Measurements from ENCODE around the gene SEC24C.
"Not testable (repeated sequence)": the region's sequence is repeated elsewhere in the genome, so short reads cannot be mapped to it uniquely, and the experiment has no call there.

SEC24C gene

DNA sequence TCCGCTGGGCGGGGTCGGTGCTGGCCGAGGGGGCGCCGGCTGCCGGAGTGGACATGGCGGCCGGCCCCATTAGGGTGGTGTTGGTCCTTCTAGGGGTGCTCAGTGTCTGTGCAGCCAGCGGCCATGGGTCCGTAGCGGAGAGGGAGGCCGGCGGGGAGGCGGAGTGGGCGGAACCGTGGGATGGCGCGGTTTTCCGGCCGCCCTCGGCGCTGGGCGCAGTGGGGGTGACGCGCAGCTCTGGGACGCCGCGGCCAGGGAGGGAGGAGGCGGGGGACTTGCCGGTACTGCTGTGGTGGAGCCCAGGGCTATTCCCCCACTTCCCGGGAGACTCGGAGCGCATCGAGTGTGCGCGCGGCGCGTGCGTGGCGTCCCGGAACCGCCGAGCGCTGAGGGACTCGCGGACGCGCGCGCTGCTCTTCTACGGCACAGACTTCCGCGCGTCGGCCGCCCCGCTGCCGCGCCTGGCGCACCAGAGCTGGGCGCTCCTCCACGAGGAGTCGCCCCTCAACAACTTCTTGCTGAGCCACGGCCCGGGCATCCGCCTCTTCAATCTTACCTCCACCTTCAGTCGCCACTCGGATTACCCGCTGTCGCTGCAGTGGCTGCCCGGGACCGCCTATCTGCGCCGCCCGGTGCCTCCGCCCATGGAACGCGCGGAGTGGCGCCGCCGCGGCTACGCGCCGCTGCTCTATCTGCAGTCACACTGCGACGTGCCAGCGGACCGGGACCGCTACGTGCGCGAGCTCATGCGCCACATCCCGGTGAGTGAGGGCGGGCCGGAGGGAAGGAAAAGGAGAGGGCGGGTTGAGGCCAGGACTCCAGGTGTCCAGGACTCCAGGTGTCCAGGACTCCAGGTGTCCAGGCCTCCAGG lies 28.3 kb downstream of the SEC24C start:
- DNase-seq (ENCODE audit: low read depth, low spot score) = peak; percentile 93

DNA sequence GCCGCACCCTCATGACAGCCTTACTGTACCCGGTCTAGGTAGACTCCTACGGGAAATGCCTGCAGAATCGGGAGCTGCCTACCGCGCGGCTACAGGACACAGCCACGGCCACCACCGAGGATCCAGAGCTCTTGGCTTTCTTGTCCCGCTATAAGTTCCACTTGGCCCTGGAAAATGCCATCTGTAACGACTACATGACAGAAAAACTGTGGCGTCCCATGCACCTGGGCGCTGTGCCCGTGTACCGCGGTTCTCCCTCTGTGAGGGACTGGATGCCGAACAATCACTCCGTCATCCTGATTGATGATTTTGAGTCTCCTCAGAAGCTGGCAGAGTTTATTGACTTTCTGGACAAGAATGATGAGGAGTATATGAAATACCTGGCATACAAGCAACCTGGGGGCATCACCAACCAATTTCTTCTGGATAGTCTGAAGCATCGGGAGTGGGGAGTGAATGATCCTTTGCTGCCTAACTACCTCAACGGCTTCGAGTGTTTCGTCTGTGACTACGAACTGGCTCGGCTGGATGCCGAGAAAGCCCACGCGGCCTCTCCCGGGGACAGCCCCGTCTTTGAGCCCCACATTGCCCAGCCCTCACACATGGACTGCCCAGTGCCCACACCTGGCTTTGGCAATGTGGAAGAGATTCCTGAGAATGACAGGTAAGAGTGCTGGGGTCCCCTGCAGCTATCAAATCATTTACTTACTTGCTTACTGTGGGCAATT lies 29.1 kb downstream of the SEC24C start:
- peak; percentile 46 for DNase-seq (ENCODE audit: low read depth, low spot score)

DNA sequence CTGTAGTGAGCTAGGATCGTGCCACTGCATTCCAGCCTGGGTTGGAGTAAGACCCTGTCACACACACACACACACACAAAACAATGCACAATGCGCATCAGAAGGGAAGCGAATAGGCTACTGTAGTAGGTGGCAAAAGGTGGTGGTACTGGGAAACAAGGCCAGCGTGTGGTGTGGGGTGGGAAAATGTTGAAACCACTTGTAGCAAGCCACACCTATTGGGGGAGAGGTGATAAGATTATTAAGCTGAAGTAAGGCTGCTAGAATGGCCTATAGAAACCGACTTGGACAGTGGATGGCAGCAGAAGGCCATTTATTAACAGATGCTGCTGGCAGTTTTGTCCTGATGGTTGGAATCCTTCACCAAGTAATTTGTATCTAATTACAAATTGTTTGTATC lies 30.5 kb downstream of the SEC24C start:
- DNase-seq (ENCODE audit: low read depth, low spot score) = peak; percentile 20

DNA sequence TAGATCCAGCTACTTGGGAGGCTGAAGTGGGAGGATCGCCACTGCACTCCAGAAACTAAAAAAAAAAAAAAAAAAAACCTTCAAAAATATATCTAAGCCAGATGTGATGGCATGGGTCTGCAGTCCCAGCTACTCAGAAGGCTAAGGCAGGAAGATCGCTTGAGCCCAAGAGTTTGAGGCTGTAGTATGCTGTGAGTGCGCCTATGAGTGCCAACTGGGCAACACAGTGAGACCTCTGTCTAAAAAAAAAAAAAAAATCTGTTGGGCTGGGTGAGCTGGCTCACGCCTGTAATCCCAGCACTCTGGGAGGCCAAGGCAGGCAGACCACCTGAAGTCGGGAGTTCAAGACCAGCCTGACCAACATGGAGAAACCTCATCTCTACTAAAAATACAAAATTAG lies 34.8 kb downstream of the SEC24C start:
- DNase-seq (ENCODE audit: low read depth, low spot score) = no peak

DNA sequence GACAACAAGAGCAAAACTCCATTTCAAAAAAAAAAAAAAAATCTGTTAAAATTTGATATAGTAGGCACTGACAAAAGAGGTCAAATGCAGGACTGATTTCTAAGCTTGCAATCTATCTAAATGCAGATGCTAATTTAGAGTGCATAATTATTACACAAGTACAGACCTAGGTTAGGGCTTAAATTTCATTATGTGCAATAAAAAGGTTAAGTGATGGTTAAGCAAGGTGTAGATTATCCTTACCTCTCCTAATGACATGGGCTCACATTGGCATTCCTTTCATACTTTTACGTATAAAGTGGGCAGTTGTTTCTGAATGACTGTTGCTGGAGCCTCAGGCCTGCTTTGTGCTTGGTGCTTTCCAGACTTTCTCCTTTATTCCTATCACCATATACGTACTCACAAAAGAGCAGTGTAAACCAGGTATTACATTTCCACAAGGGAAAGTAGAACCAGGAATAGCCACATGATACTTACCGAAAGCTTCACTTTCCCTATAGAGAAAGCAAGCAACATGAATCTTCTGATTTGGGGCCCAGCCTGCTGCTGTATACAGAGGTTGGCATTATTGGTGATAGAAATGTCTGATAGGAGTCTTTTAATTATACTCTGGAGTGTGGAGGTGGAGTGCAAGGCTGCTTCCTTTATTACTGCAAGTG lies 35.5 kb downstream of the SEC24C start:
- DNase-seq (ENCODE audit: low read depth, low spot score) = no peak

DNA sequence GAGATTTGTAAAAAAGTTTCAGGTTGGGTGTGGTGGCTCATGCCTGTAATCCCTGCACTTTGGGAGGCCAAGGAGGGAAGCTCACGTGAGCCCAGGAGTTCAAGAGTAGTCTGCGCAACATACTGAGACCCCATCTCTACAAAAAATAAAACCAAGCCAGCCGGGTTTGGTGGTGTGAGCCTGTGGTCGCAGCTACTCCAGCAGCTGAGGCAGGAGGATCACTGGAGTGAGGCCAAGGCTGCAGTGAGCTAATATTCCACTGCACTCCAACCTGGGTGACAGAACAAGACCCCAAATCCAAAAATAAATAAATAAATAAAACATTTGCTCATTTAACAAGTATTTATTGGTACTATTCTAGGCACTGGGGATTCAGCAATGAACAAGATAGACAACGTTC lies 36.1 kb downstream of the SEC24C start:
- no peak for DNase-seq (ENCODE audit: low read depth, low spot score)

DNA sequence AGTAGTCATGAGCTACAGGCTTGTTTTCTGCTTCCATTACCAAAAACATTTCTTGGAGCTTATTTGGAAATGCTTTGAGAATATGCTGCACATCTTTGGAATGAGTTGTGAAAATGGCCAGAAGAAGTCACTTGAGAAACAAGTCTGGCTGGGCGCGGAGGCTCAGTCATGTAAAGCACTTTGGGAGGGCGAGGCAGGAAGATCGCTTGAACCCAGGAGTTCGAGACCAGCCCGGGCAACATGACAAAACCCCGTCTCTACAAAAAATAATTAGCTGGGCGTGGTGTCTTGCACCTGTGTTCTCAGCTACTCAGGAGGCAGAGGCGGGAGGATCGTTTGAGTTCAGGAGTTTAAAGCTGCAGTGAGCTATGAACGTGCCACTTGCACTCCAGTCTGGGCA lies 36.8 kb downstream of the SEC24C start:
- DNase-seq (ENCODE audit: low read depth, low spot score) = no peak

DNA sequence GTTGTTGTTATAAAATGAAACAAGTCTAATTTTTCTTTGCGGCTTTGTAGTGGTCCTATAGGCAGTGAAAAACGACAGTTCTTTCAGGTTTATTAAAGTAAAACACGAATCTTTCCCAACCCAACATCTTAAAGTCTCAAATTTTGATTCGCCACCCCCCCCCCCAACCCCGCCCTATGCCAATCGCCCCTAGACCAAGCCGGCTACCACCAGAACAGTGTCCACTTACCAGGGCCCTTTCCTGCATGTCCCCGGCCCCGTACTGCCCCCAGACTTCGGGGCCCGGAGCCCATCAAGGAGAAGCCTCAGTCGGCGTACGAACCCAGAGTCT lies 37.3 kb downstream of the SEC24C start:
- DNase-seq (ENCODE audit: low read depth, low spot score) = no peak

DNA sequence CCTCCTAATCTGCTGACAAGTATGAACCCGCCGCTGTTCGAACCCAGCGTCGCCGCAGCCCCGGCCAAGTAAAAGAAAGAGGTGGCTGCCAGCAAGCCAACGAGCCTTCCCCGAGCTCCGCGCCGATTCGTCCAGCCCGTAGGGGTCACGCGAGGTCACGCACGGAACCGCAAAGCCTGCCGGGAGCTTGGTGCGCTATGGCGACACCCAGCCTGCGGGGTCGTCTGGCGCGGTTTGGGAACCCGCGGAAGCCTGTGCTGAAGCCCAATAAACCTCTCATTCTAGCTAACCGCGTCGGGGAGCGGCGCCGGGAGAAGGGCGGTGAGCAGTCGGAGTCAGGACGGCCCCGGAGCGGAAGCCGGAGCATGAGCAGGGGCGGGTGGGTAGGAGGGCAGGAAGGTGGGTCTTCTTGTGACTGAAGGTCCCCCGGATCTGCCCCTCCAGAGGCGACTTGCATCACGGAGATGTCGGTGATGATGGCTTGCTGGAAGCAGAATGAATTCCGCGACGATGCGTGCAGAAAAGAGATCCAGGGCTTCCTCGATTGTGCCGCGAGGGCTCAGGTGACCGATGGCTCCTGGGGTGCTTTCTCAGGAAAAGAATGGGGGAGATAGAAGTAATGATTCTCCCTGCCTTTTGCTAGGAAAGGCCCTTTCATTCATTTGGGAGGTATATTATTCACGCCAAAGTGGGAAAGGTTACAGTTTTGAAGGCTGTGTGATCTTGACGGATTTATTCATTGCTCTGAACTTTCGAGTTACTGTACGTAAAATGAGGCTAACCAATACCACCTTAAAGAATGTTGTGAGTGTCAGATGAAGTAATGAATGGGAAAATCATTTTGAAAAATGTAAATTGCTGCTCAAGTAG lies 37.9 kb downstream of the SEC24C start, which contains the start of gene CHCHD1:
TSS of gene CHCHD1 (plus strand) at position 170 of the 870 bp plus-strand sequence. CDS start at position 198, 28 bp downstream.
- peak; percentile 95 for DNase-seq (ENCODE audit: low read depth, low spot score)

DNA sequence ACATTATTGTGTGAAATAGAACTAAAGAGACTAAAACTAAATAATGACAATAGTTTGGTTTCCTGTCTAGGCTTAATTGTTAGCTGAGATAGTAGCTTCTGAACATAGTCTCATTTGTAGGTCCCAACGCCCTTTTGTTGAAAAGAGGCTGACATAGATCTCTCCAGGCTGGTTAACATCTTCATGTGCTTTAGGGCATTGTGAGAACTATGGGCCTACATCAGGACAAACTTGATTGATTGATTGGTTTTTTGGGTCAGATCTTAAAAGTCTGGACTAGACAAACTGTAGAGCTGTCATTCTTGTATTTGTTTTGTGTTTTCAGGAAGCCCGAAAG lies 38.5 kb downstream of the SEC24C start:
- DNase-seq (ENCODE audit: low read depth, low spot score) = no peak

DNA sequence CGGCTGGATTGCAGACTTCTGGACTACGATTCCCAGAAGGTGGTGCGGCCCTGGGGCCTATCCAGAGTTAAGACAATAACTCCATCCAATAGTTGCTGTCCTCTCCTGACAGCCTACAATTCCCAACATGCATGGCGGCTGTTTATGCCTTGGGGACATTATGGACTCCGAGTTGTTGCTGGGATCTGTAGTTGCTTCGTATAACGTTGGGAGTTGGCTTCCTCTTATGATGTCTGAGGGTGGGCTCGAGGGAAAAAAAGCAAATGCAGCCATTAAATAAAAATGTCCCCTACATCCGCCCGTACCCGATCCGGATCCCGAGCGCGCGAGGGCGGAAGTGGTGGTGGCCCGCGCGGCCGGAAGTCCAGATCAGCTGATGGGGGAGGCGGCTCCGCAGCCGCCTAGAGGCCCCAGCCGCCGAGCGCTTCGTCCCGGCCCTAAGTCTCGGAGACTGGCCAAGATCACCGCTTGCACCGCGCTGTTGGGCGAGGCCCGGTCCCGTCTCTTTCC lies 41.1 kb downstream of the SEC24C start, which contains the start of gene ZSWIM8:
TSS of gene ZSWIM8 (plus strand) at position 396 of the 510 bp plus-strand sequence. CDS start 273 bp downstream, outside the sequence.
- DNase-seq (ENCODE audit: low read depth, low spot score) = peak; percentile 95

DNA sequence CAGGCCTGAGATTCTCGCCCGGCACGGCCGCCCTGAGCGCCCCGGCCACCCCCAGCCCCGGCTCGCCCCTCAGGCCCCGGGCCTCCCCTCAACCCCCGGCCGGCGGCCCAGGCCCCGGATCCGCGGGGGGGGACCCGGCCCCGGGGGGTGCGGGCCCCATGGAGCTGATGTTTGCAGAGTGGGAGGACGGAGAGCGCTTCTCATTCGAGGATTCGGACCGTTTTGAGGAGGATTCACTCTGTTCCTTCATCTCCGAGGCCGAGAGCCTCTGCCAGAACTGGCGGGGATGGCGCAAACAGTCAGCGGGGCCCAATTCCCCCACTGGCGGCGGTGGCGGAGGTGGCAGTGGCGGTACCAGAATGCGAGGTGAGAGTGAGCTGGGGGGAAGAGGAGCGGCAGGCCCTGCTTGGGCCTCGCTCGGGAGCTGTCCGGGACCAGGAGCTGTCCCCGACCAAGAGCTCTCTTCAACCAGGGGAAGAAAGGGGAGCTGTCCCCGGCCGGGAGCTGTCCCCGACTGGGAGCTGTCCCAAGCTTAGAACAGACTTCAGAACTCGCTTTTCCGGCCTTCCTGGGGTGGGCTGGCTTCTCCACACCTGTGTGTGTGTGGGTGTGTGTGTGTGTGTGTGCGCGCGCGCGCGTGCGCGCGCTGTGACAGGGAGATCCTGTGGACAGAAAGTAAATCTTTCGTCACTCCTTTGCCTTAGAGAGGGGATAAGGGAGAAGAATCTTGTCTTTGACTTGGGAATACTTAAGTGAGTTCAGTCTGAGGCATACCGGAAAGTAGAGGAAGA lies 41.7 kb downstream of the SEC24C start:
- peak; percentile 81 for DNase-seq (ENCODE audit: low read depth, low spot score)

DNA sequence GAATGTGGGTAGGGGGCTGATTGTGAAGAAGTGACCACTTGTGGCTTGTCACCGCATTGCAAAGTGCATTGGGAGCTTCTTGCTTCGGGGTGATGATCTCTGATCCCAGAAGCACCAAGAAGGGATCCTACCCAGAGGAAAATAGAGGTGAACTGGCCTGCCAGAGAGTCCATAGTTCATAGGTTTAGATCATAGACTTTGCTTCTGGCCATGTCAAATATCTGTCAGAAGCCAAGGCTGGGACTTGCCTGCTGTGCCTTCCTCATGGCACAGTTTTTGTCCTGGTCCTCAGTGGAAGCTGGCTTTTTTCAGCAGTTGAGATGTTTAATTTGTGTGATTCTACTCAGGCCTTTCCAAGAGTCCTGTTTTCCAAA lies 42.3 kb downstream of the SEC24C start:
- DNase-seq (ENCODE audit: low read depth, low spot score) = no peak

DNA sequence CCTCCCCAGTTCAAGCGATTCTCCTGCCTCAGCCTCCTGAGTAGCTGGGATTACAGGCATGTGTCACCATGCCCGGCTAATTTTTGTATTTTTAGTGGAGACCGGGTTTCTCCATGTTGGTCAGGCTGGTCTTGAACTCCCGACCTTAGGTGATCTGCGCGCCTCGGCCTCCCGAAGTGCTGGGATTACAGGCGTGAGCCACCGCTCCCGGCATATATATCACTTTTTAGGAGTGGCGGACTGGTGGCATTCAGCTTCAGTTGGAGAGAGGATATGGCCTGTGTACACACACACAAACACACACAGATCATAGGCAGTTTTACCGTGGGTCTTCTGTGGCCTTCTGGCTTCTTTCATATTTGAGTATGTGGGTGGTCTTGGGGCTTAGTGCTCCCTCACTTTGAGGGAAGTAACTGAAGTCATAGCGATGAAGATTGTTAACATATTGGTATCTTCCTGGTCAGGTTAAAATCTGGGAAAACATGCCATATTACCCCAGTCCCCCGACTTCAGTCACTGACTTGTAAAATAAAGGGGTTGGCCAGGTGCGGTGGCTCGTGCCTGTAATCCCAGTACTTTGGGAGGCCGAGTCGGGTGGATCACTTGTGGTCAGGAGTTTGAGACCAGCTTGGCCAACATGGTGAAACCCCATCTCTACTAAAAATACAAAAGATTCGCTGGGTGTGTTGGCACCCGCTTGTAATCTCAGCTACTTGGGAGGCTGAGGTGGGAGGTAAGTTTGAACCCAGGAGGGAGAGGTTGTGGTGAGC lies 43.0 kb downstream of the SEC24C start:
- not testable (repeated sequence) for DNase-seq (ENCODE audit: low read depth, low spot score)

DNA sequence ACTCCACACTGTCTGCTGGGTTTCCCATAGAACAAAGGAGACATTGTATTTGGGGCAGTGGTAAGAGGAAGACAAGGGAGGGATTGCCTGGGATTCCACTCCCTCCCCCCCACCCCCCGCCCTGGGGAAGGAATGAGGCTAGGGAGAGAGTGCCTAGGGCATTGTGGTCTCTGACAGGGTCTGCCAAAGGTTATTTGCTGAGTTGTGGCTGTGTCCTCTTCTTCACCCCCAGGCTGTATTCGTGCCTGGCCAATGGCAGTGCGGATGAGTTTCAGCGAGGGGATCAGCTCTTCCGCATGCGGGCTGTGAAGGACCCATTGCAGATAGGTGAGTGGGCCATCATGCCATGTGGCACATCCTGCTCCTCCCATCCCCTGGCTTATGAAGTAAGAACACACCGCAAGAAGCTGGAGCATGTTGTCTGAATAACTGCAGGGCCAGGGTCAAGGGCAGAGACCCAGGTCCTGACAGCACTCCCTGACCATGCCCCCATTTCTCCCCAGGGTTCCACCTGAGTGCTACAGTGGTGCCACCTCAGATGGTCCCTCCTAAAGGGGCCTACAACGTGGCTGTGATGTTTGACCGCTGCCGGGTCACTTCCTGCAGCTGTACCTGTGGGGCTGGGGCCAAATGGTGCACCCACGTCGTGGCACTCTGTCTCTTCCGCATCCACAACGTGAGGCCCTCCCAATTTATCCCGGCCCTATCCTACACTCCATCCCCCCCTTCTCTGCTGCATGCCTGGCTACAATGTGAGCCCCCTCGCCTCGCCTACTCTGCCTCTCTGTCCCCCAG lies 44.9 kb downstream of the SEC24C start:
- no peak for DNase-seq (ENCODE audit: low read depth, low spot score)

DNA sequence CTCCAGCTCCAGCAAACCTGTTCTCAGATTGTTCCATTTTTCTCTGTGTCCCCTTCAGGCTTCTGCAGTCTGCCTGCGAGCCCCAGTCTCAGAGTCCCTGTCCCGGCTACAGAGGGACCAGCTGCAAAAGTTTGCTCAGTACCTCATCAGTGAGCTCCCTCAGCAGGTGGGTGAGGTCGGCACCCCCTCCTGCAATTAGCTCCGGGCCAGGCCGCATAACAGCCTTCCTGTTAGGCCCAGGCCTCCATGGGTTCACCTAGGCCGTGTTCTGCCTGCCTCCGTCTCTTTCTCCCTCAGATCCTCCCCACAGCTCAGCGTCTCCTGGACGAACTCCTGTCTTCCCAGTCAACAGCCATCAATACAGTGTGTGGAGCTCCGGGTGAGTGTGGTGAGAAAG lies 45.5 kb downstream of the SEC24C start:
- no peak for DNase-seq (ENCODE audit: low read depth, low spot score)

DNA sequence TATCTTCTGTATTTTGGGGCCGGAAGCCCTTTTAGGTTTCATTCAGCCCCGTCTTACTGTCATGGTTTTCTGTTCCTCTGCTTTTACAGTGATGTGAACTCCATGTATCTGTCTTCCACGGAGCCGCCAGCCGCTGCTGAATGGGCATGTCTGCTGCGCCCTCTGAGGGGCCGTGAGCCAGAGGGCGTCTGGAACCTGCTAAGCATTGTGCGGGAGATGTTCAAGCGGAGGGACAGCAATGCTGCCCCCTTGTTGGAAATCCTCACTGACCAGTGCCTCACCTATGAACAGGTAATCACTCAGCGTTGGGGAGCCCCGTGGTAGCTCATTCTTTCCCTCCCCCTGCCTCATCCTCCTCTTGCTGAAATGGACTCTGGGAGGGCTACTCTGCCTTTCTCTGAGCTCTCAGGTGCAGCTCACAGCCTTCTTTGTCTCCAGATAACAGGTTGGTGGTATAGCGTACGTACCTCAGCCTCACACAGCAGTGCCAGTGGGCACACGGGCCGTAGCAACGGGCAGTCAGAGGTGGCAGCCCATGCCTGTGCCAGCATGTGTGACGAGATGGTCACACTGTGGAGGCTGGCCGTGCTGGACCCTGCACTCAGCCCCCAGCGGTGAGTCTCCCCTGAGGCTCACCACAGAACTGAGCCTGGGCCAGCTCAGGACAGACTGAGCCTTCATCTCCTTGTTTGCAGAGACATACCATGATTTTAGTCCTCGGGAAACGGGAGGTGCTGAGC lies 46.9 kb downstream of the SEC24C start:
- DNase-seq (ENCODE audit: low read depth, low spot score) = no peak

DNA sequence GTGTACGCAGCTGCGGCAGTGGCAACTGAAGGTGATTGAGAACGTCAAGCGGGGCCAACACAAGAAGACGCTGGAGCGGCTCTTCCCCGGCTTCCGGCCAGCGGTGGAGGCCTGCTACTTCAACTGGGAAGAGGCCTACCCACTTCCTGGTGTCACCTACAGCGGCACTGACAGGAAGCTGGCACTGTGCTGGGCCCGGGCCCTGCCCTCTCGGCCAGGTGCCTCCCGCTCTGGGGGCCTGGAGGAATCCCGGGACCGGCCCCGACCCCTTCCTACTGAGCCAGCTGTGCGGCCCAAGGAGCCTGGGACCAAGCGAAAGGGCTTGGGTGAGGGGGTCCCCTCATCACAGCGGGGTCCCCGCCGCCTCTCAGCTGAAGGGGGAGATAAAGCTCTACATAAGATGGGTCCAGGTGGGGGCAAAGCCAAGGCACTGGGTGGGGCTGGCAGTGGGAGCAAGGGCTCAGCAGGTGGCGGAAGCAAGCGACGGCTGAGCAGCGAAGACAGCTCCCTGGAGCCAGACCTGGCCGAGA lies 47.8 kb downstream of the SEC24C start:
- DNase-seq (ENCODE audit: low read depth, low spot score) = no peak
